Large intestine (tissue), 3 donors: ENCODE results near the gene ATP2A1. TPM values are rescaled to one million over a fixed set of nuclear protein-coding genes. Genes with fewer than 3 reads are reported as not detected.
A peak's percentile ranks its signal among the peaks of the same experiment; 100 is the strongest.
"Not testable (repeated sequence)": the region's sequence is repeated elsewhere in the genome, so short reads cannot be mapped to it uniquely, and the experiment has no call there.

Source experiments
- DNase-seq, 2 donors: peaks; one replicate each; pipeline versions ENCODE4 v3.0.0 to v3.0.0-alpha.2; 2013
- H3K27ac ChIP-seq: one replicate; pipeline ENCODE4 v1.5.1; 2013; ENCODE audit warnings: low read length
- H3K27me3 ChIP-seq: 2 replicates; pipeline ENCODE4 v1.6.1; 2013; ENCODE audit warnings: low read length; ENCODE audit not compliant: control insufficient read depth, insufficient read depth
- H3K36me3 ChIP-seq: 2 replicates; pipeline ENCODE4 v1.6.1; 2013; ENCODE audit warnings: low read length; ENCODE audit not compliant: control insufficient read depth, insufficient read depth
- H3K4me1 ChIP-seq: one replicate; pipeline ENCODE4 v1.6.1; 2013; ENCODE audit warnings: low read length; ENCODE audit not compliant: control insufficient read depth, insufficient read depth
- H3K4me3 ChIP-seq: one replicate; pipeline ENCODE4 v1.5.1; 2013; ENCODE audit warnings: low read length
- H3K9me3 ChIP-seq: one replicate; pipeline ENCODE4 v1.6.1; 2013; ENCODE audit warnings: mild to moderate bottlenecking, low read depth, low read length, moderate library complexity; ENCODE audit not compliant: control insufficient read depth
- WGBS: methylation state at CpG from one replicate; pipeline ENCODE4 v1.1.5; 2013; ENCODE audit warnings: low lambda C conversion rate; ENCODE audit not compliant: insufficient coverage; 5-methylcytosine and 5-hydroxymethylcytosine counted together
- polyA plus RNA-seq: library from polyadenylated mRNA; unstranded; fragments of 120-200 nt; gene quantifications from one replicate; pipeline ENCODE4 v1.2.1, GENCODE V29; 2013

ATP2A1 gene
- polyA plus RNA-seq, 1 donor, result 4.1 TPM

- Histone ChIP-seq H3K27me3 (peaks cover 6% of the 10 kb centered on the region), H3K4me1 (peaks cover 2% of the 10 kb centered on the region), H3K36me3 (peaks cover 52% of the 10 kb centered on the region), H3K4me3 (no peak overlapping the region), H3K27ac (no peak overlapping the region), H3K9me3 (no peaks in the 10 kb centered on the region)
- DNase-seq, result no peak
- no CpG with 5 or more reads among the region's 6 CpGs for WGBS
These were observed 3.9 kb upstream of the ATP2A1 start for GRCh38 chr16:28874406-28874805.

DNA sequence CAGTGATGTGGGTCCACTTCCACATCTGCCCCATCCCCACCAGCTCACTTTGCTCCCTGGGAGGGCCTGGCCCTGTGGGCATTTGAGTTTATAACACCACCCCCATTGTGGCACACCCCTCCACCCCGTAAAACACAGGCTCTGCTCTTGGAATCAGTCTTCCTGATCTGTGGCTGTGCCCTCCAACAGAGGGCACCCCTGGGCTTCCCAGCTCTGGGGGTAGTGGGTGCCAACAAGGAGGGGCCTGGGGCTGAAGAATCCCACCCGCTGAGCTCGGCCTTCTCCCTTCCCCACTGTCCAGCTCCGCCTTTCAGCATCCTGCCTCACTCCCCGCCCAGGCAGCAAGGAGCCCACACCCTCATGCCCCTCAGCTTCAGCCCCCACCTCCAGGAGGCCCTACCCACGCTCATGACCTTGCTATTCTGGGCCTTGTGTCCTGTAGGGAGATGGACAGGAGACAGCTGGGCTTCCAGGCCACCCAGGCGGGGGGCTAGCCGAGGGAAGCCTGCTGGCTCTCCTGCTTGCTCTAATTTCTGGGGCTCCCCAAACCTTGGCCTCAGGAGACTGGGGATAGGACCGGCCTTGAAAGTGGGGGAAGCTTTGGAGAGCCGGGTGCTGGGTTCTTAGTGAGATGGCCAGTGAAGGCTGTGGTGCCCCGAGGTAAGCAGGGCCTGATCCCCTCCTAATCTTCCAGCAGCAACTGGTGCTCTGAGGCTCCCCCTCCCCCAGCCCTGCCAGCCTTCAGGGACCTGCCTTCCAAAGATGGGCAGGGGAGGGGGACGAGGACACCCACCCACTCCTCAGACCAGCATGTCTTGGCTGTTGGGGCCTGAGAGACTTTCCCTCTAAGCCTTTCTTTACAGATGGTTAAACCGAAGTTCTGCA is 2.9 kb upstream of the ATP2A1 start:
- peaks cover 11% of the 10 kb centered on the region for H3K27me3 ChIP-seq
- no peak overlapping the region for H3K27ac ChIP-seq
- peaks cover under 1% of the 10 kb centered on the region for H3K9me3 ChIP-seq
- no CpG with 5 or more reads among the region's 13 CpGs for WGBS
- H3K4me3 ChIP-seq, result no peak overlapping the region
- no peak for DNase-seq
- H3K4me1 ChIP-seq, result peaks cover 8% of the 10 kb centered on the region
- H3K36me3 ChIP-seq, result peaks cover 42% of the 10 kb centered on the region

DNA sequence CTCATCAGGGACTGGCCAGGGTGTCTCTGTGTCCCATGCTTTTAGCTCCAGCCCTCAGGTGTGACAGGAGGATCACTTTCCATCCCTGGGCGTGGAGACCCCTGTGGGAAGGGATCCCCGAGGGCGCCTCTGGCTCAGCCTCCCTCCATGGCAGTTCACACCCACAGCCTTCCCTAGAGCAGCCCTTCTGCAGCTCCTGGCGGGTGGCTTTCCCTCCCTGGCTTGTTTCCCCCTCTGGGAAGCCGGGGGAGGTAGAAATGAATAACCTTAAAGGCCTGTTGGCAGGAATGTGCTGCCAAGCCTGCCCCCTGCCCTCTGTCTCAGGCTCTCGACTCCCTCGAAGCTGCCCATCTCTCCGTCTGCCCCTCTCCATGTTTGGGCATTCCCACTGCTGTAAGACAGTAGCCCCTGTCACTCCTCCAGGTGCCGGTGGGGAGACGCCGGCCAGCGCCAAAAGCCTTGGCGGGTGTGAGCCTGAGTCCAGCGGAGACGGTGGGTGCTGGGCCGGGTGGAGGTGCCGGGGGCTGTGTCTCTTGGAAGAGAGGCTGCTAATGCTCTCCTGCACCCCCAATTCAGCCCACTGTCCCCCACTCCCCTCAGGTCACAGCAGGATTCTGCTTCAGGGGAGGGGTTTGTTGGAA is 2.1 kb upstream of the ATP2A1 start:
- H3K36me3 ChIP-seq, result peaks cover 35% of the 10 kb centered on the region
- H3K4me3 ChIP-seq, result no peak overlapping the region
- WGBS, result no CpG with 5 or more reads among the region's 17 CpGs
- no peak for DNase-seq
- no peak overlapping the region for H3K27ac ChIP-seq
- H3K27me3 ChIP-seq, result peaks cover 16% of the 10 kb centered on the region
- peaks cover 9% of the 10 kb centered on the region for H3K4me1 ChIP-seq
- peaks cover 3% of the 10 kb centered on the region for H3K9me3 ChIP-seq

GRCh38 chr16:28876973-28877654 is 1.2 kb upstream of the ATP2A1 start:
- peaks cover 9% of the 10 kb centered on the region for H3K4me1 ChIP-seq
- H3K4me3 ChIP-seq, result no peak overlapping the region
- peaks cover 25% of the 10 kb centered on the region for H3K36me3 ChIP-seq
- 60% methylated on average over 1 of the region's 12 CpGs for WGBS
- peaks cover 16% of the 10 kb centered on the region for H3K27me3 ChIP-seq
- H3K27ac ChIP-seq, result no peak overlapping the region
- DNase-seq, result no peak
- H3K9me3 ChIP-seq, result peaks cover 3% of the 10 kb centered on the region

GRCh38 chr16:28877655-28878000 is 660 bp upstream of the ATP2A1 start:
- no peak overlapping the region for H3K4me3 ChIP-seq
- no peak overlapping the region for H3K27ac ChIP-seq
- H3K27me3 ChIP-seq, result peaks cover 16% of the 10 kb centered on the region
- H3K36me3 ChIP-seq, result peaks cover 20% of the 10 kb centered on the region
- peaks cover 3% of the 10 kb centered on the region for H3K9me3 ChIP-seq
- H3K4me1 ChIP-seq, result peaks cover 9% of the 10 kb centered on the region
- WGBS, result no CpG with 5 or more reads among the region's 2 CpGs
- DNase-seq, result no peak

DNA sequence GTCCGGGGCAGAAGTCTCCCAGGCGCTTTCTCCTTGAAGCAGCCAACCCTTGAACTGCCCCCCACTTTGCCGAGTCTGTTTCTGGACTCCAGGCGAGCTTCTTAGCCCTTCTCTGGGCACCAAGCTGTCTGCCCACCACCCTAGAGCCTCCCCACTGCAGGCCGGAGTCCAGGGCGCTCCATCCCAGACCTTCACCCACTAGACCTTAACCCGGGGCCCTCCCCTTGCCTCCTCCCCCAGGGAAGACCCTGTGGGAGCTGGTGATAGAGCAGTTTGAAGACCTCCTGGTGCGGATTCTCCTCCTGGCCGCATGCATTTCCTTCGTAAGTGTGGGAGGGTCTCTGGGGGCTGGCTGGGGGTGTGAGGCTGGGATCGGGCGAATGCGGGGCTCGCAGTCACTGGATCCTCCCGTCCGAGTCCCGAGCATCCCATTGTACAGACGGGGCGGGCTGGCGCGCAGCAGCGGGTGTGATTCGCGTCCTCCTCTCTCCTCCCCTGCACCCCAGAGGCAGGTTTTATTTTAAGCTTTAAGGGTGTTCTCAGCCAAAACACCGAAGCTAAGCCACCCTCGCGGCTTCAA is 1.1 kb downstream of the ATP2A1 start:
- H3K36me3 ChIP-seq, result peaks cover 5% of the 10 kb centered on the region
- no peak overlapping the region for H3K27ac ChIP-seq
- H3K27me3 ChIP-seq, result peaks cover 16% of the 10 kb centered on the region
- peak overlapping the region; percentile 47 for H3K4me3 ChIP-seq
- peaks cover 9% of the 10 kb centered on the region for H3K4me1 ChIP-seq
- DNase-seq, result no peak
- no CpG with 5 or more reads among the region's 27 CpGs for WGBS
- H3K9me3 ChIP-seq, result peaks cover 3% of the 10 kb centered on the region

DNA sequence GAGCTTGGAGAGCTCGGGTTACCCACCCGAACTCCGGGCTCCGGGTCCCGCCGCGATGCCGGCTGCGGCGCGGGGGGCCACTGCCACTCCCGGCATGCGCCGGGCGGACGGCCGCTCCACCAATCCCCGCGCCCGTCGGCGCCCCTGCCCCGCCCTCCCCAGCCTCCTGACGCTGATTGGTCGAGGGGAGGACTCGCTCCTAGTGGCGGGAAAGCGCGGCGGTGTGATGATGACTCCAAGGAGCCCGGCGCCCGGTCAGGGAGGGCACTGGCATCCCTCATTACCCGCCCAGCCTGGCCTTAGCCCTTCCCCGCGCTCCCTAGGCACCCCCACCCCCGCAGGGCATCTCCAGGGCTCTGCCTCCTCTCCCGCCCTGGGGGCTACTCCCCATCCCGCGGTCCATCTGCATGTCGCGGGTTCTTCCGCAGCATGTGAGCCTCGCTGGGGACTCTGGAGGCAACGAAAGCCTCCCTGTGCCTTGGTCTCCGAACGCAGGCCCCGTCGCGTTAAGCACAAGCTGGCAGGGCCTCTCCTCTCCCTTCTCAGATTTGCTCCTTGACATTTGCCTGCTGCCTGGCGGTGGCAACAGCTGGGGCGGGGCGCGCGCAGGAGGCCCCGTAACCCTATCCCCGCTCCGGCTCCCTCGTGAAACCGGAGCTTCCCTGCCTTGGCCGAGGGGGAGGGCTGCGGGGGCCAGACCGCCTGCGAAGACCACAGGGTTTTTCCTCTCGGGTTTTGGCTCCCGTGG is 1.7 kb downstream of the ATP2A1 start:
- Histone ChIP-seq H3K4me3 (peak overlapping the region; percentile 47), H3K4me1 (peaks cover 9% of the 10 kb centered on the region), H3K27ac (no peak overlapping the region), H3K9me3 (peaks cover 3% of the 10 kb centered on the region), H3K36me3 (peaks cover 2% of the 10 kb centered on the region), H3K27me3 (peaks cover 16% of the 10 kb centered on the region)
- DNase-seq, result peak; percentile 57 to 81
- WGBS, result no CpG with 5 or more reads among the region's 66 CpGs

DNA sequence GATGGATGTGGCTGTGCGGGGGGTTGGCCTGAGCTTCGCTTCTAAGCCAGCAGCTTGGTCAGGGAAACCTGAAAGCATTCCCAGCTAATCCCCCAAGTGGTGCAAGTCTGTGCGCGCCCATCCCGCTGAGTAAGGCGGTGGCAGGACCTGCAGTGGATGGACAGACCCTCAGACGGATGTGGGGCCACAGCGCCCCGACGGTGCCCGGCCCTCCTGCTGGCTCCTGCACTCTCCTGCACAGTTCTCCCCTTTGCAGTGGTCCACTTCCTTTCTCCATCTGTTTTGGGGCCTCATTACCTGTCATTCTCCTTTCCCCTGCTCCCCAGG is 2.3 kb downstream of the ATP2A1 start:
- Histone ChIP-seq H3K9me3 (peaks cover 3% of the 10 kb centered on the region), H3K27me3 (peaks cover 16% of the 10 kb centered on the region), H3K4me1 (peaks cover 9% of the 10 kb centered on the region), H3K27ac (no peak overlapping the region), H3K4me3 (no peak overlapping the region), H3K36me3 (no peaks in the 10 kb centered on the region)
- DNase-seq, result no peak
- WGBS, result no CpG with 5 or more reads among the region's 11 CpGs

DNA sequence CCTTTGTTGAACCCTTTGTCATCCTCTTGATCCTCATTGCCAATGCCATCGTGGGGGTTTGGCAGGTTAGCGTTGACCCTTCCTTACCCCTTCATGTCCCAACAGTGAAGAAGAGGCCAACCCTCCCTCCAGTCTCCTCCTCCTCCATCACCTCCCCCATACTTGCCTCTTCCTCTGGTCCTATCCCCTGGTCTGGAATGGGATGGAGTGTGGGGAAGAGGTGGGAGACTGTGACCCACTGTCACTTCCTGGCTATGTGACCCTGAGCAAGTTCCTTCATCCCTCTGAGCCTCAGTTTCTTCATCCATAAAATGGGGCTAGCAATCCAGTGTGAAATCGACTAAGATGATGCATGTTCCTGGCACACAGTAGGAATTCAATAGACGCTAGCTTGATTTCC is 2.7 kb downstream of the ATP2A1 start:
- H3K27ac ChIP-seq, result no peak overlapping the region
- H3K27me3 ChIP-seq, result peaks cover 16% of the 10 kb centered on the region
- no peak for DNase-seq
- no peak overlapping the region for H3K4me3 ChIP-seq
- H3K9me3 ChIP-seq, result peaks cover 3% of the 10 kb centered on the region
- WGBS, result 100% methylated on average over 1 of the region's 4 CpGs
- peaks cover 9% of the 10 kb centered on the region for H3K4me1 ChIP-seq
- H3K36me3 ChIP-seq, result no peaks in the 10 kb centered on the region

GRCh38 chr16:28881565-28881964 is 3.3 kb downstream of the ATP2A1 start:
- WGBS, result no CpG with 5 or more reads among the region's 4 CpGs
- H3K4me3 ChIP-seq, H3K36me3 ChIP-seq, H3K9me3 ChIP-seq, H3K4me1 ChIP-seq, DNase-seq, H3K27ac ChIP-seq: not testable (repeated sequence)
- H3K27me3 ChIP-seq, result peaks cover 16% of the 10 kb centered on the region
